Measurements from ENCODE around the gene PAX5.

The PAX5 gene

DNA sequence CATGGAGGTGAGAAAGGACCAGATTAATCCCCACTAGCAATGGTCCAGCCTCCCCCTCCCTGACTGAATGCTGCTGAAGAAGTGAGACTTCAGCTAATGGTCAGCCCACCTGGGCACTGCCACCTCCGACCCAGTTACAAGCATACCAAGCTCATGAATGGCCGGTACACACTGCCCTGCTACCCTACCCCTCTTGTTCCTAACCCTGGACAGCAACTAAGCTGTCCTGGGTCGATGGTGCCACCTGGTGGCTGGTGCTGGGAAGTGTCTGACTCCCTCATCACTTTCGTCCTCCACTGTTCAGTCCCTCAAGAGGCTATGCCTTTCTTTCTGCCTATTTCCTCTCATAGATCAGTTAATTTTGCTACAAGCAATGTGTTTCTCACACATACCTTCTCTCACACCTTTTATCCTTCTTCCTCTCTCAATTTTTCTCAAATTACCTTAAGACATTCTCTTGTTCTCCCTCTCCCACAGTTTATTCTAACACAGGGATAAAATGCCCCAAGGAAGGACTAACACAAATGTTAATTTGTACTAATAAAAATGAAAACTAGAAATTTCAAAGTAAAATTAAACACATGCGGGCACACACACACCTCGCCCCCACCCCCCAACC is 42.4 kb downstream of the PAX5 start:
- no peak for TF ChIP-seq SIN3A (IDR thresholded peaks at IDR 0.05; ENCODE audit: borderline replicate concordance, insufficient read depth, low read length)
- TF ChIP-seq FOXP2 (optimal IDR thresholded peaks at IDR 0.05; ENCODE audit: borderline replicate concordance, extremely low read depth, extremely low read length, insufficient read depth) = no peak
- TF ChIP-seq REST (IDR thresholded peaks at IDR 0.05; ENCODE audit: insufficient read depth in 1 of 2, low read depth in 2 of 2, low read length in 2 of 2) = no peak
- no peak for TF ChIP-seq POLR2AphosphoS5 (IDR thresholded peaks at IDR 0.05; ENCODE audit: low read depth, low read length)
- no peak for TF ChIP-seq TAF1 (IDR thresholded peaks at IDR 0.05; ENCODE audit: borderline replicate concordance, insufficient read depth, low read length)

- TF ChIP-seq SIN3A (IDR thresholded peaks at IDR 0.05; ENCODE audit: borderline replicate concordance, insufficient read depth, low read length) = no peak
- TF ChIP-seq TAF1 (IDR thresholded peaks at IDR 0.05; ENCODE audit: borderline replicate concordance, insufficient read depth, low read length) = no peak
- no peak for TF ChIP-seq REST (IDR thresholded peaks at IDR 0.05; ENCODE audit: insufficient read depth in 1 of 2, low read depth in 2 of 2, low read length in 2 of 2)
- no peak for TF ChIP-seq POLR2AphosphoS5 (IDR thresholded peaks at IDR 0.05; ENCODE audit: low read depth, low read length)
- no peak for TF ChIP-seq FOXP2 (optimal IDR thresholded peaks at IDR 0.05; ENCODE audit: borderline replicate concordance, extremely low read depth, extremely low read length, insufficient read depth)
Measured at GRCh38 chr9:36988848-36989247, 45.2 kb downstream of the PAX5 start.

DNA sequence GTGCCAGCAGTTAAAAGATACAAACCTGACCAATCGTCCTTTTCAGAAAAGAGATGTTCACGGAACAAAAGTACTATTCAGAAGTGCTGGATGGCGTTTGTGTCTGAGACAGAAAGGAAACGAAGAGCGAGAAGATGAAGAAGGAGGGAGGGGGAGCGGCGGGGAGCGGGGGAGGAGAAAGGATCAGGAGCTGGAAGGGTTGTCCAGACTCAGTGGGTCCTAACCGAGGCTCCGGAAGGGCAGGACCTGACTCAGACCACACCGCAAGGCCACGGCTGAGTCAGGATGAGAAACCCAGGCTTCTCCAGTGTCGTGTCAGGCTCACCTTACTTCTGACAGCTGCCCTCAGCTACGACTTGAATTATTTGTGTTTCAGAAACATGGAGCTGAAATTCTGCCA is 46.2 kb downstream of the PAX5 start:
- TF ChIP-seq POLR2AphosphoS5 (IDR thresholded peaks at IDR 0.05; ENCODE audit: low read depth, low read length) = no peak
- TF ChIP-seq REST (IDR thresholded peaks at IDR 0.05; ENCODE audit: insufficient read depth in 1 of 2, low read depth in 2 of 2, low read length in 2 of 2) = no peak
- TF ChIP-seq SIN3A (IDR thresholded peaks at IDR 0.05; ENCODE audit: borderline replicate concordance, insufficient read depth, low read length) = no peak
- no peak for TF ChIP-seq FOXP2 (optimal IDR thresholded peaks at IDR 0.05; ENCODE audit: borderline replicate concordance, extremely low read depth, extremely low read length, insufficient read depth)
- TF ChIP-seq TAF1 (IDR thresholded peaks at IDR 0.05; ENCODE audit: borderline replicate concordance, insufficient read depth, low read length) = no peak

- TF ChIP-seq POLR2AphosphoS5 (IDR thresholded peaks at IDR 0.05; ENCODE audit: low read depth, low read length) (no peak), TAF1 (IDR thresholded peaks at IDR 0.05; ENCODE audit: borderline replicate concordance, insufficient read depth, low read length) (no peak), SIN3A (IDR thresholded peaks at IDR 0.05; ENCODE audit: borderline replicate concordance, insufficient read depth, low read length) (no peak), REST (IDR thresholded peaks at IDR 0.05; ENCODE audit: insufficient read depth in 1 of 2, low read depth in 2 of 2, low read length in 2 of 2) (no peak), FOXP2 (optimal IDR thresholded peaks at IDR 0.05; ENCODE audit: borderline replicate concordance, extremely low read depth, extremely low read length, insufficient read depth) (no peak)
Measured at GRCh38 chr9:36987409-36987808, 46.7 kb downstream of the PAX5 start.

Data from PFSK-1 (cell line).